Breast epithelium (tissue), 3 donors: ENCODE measurements around the gene HTRA2.

ENCODE experiments used
- POLR2A ChIP-seq: fragments of 450-650 bp; IDR thresholded peaks from one replicate; pipeline ENCODE4 v1.6.1; 2016; ENCODE audit warnings: antibody characterized with exemption, mild to moderate bottlenecking, moderate library complexity
- POLR2AphosphoS5 ChIP-seq, 3 donors: sonication (generic); formaldehyde crosslinking; IDR thresholded peaks; one replicate each; pipeline ENCODE4 v1.6.1; 2017; ENCODE audit warnings: antibody characterized with exemption in 3 of 3
- TF ChIP-seq, protein P1 (sequence below), 3 donors: fragments of 450-650 bp; IDR thresholded peaks; one replicate each; pipeline ENCODE4 v1.5.1; 2016 to 2017; ENCODE audit warnings: antibody characterized with exemption in 3 of 3, mild to moderate bottlenecking in 3 of 3, moderate library complexity in 3 of 3

DNA sequence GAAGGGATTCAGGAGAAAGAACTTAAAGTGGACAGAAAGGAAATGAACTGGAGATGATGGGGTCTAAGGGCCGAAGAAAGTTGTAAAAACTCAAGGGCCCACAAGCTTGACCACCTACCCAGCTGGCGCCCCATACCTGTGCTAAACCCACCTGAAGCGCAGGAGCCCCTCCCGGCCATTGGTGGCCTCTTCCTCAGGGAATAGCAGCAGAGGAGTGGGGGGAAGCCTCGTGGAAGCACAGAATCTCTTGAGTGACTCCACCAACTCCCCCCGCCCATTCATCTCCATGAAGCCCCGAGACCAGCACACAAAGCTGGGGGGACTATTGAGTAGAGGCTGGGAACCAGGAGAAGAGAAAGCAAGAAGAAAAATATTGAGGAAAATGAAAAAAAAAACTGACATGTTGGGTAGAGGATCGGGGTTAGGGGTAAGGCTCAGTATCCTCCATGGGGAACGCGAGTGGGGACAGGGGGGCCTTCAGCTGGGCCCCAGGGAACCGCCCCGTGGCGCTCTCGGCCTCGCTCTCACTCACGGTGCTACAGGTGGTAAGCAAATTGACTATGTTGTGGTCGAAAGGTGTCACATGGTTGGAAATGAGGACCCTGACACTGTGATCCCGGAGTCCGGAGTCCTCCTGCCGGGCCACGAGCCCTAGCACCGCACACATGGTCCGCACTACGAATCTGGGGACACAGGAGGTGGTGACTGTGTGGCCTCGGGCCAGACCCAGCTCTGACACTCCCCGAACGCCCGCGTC, 955 bp upstream of the HTRA2 start:
- TF ChIP-seq POLR2AphosphoS5 (IDR thresholded peaks at IDR 0.05) = no peak
- TF ChIP-seq, protein P1, sequence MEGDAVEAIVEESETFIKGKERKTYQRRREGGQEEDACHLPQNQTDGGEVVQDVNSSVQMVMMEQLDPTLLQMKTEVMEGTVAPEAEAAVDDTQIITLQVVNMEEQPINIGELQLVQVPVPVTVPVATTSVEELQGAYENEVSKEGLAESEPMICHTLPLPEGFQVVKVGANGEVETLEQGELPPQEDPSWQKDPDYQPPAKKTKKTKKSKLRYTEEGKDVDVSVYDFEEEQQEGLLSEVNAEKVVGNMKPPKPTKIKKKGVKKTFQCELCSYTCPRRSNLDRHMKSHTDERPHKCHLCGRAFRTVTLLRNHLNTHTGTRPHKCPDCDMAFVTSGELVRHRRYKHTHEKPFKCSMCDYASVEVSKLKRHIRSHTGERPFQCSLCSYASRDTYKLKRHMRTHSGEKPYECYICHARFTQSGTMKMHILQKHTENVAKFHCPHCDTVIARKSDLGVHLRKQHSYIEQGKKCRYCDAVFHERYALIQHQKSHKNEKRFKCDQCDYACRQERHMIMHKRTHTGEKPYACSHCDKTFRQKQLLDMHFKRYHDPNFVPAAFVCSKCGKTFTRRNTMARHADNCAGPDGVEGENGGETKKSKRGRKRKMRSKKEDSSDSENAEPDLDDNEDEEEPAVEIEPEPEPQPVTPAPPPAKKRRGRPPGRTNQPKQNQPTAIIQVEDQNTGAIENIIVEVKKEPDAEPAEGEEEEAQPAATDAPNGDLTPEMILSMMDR (IDR thresholded peaks at IDR 0.05) = no peak
- TF ChIP-seq POLR2A = no peak
